CD4-positive, alpha-beta T cell (primary cell): ENCODE results near the gene CHRNB2. TPM values are rescaled to one million over a fixed set of nuclear protein-coding genes. Genes with fewer than 3 reads are reported as not detected.

ENCODE experiments used
- ATAC-seq: fragments of 200-7000 bp; cut with Tn5 transposase; one replicate; pipeline ENCODE4 v1.10.0; 2022; ENCODE audit warnings: mild to moderate bottlenecking; ENCODE audit not compliant: poor library complexity
- CTCF ChIA-PET: fragments of 350-600 bp; sonication (Branson Sonifier 250); formaldehyde crosslinking; loops from one replicate; lab custom pipeline; 2021; ENCODE audit warnings: antibody characterized with exemption, inconsistent platforms; lab: Charles Lee
- POLR2A ChIA-PET: fragments of 350-600 bp; sonication (Branson Sonifier 250); formaldehyde crosslinking; loops from one replicate; lab custom pipeline; 2021; ENCODE audit warnings: antibody characterized with exemption, inconsistent platforms; lab: Charles Lee
- DNase-seq, 14 experiments: peaks; one replicate each; pipeline ENCODE4 v3.0.0-alpha.2; 2013 to 2020; ENCODE audit warnings: mixed read lengths in 2 of 14
- H3K27ac ChIP-seq, 2 donors: one replicate each; pipeline versions ENCODE4 v1.5.1 to v1.7.0; 2013; ENCODE audit warnings: low read length in 2 of 2, low read depth in 1 of 2, mild to moderate bottlenecking in 1 of 2
- H3K27me3 ChIP-seq, 2 experiments: 1 replicate in 1 of 2; 2 replicates in 1 of 2; pipeline versions ENCODE4 v1.6.1 to v1.7.0; 2013; ENCODE audit warnings: low read length in 2 of 2, control low read depth in 1 of 2, mild to moderate bottlenecking in 1 of 2, moderate library complexity in 1 of 2; ENCODE audit not compliant: insufficient read depth in 2 of 2, control insufficient read depth in 1 of 2
- H3K36me3 ChIP-seq: one replicate; pipeline ENCODE4 v1.6.1; 2013; ENCODE audit warnings: low read length, control low read depth; ENCODE audit not compliant: insufficient read depth
- H3K4me1 ChIP-seq: one replicate; pipeline ENCODE4 v1.6.1; 2013; ENCODE audit warnings: low read length, control low read depth; ENCODE audit not compliant: insufficient read depth
- H3K4me3 ChIP-seq: one replicate; pipeline ENCODE4 v1.5.1; 2013; ENCODE audit warnings: mild to moderate bottlenecking, low read length, moderate library complexity
- H3K9me3 ChIP-seq, 2 experiments: 1 replicate in 1 of 2; 2 replicates in 1 of 2; pipeline versions ENCODE4 v1.6.1 to v1.7.0; 2013; ENCODE audit warnings: low read length in 2 of 2, mild to moderate bottlenecking in 2 of 2, control low read depth in 1 of 2, moderate library complexity in 1 of 2; ENCODE audit not compliant: control insufficient read depth in 1 of 2, insufficient read depth in 1 of 2
- H3K27ac Mint-ChIP-seq: one replicate; pipeline ENCODE4 v1.8.0; 2020; ENCODE audit warnings: mixed read lengths
- H3K27me3 Mint-ChIP-seq: one replicate; pipeline ENCODE4 v1.8.0; 2021; ENCODE audit warnings: mixed read lengths
- H3K36me3 Mint-ChIP-seq: one replicate; pipeline ENCODE4 v1.8.0; 2021; ENCODE audit warnings: low read depth, mixed read lengths
- H3K4me1 Mint-ChIP-seq: one replicate; pipeline ENCODE4 v1.8.0; 2021; ENCODE audit warnings: low read depth, mixed read lengths
- H3K4me3 Mint-ChIP-seq: one replicate; pipeline ENCODE4 v1.8.0; 2020; ENCODE audit warnings: mild to moderate bottlenecking, mixed read lengths
- H3K9me3 Mint-ChIP-seq: one replicate; pipeline ENCODE4 v1.8.0; 2020; ENCODE audit warnings: mixed read lengths
- CTCF ChIP-seq: fragments of 200-600 bp; IDR thresholded peaks from one replicate; pipeline ENCODE4 v1.8.0; 2022; ENCODE audit warnings: antibody characterized with exemption, mild to moderate bottlenecking
- intact Hi-C, 2 experiments: fragments of 100-400 bp; cut with DNase I in 1 of 2; cut with micrococcal nuclease in 1 of 2; formaldehyde crosslinking; loops; one replicate each; pipeline versions ENCODE4 v1.15.1 to v1.9.0; 2023 to 2025; cut with DNase I, micrococcal nuclease
- total RNA-seq, 174 experiments: library from RNA in 2 of 174; stranded (reverse) in 2 of 174; gene quantifications; one replicate each; pipeline ENCODE4 v1.2.3 and lab custom pipeline; 2021 to 2026

Gene CHRNB2
- total RNA-seq, 2 experiments from 2014 or later, result not detected

DNA sequence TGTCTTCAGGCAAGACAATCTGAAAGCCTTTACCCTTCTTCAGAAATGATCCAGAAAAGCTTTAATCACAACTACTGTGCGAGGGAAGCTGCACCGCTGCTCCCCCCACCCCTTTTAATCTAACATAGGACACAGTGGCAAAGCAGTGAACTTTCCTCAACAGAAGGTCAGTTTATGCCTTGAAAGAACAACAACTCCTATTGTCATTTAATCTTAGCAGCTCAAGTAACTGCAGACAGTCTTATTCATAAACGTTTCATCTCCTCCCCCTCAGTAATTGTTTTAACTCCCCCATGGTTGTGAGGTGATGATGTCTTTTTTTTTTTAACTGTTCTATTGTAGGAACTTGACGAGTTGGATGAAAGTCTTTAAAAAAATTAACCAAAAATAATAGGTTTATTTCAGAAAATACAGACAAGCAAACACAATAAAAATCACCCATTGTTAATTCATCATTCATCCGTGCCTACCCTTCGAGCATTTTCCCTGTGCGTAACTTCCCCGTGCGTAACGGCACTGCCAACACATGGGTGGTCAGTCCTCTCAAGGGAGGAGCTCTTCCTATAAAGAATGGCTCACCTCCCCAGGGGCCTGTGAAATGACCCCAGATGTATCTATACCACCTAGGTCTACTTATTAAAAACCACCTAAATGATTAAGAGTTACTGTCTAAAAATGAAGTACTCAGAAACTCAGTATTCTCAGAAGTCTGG is 43.7 kb downstream of the CHRNB2 start:
- peaks cover 70% of the 10 kb centered on the region for H3K4me1 Mint-ChIP-seq
- Histone ChIP-seq H3K36me3 (no peaks in the 10 kb centered on the region), H3K9me3 (no peaks in the 10 kb centered on the region), H3K4me1 (peaks cover 27% of the 10 kb centered on the region), H3K27ac (no peak overlapping the region), H3K27me3 (no peaks in the 10 kb centered on the region), H3K4me3 (no peak overlapping the region)
- POLR2A ChIA-PET, result interaction anchor here (5.2 kb wide), 1 partner anchor 16 kb away, joined by 53 read pairs; no protein-coding TSS in a partner anchor
- H3K9me3 Mint-ChIP-seq, result no peaks in the 10 kb centered on the region
- peak overlapping the region; percentile 93 for H3K27ac Mint-ChIP-seq
- peaks cover 27% of the 10 kb centered on the region for H3K36me3 Mint-ChIP-seq
- intact Hi-C loops, result loop anchor here in 1 of 2 experiments (1.0 kb wide), 1 partner anchor 55 kb away; no protein-coding TSS in a partner anchor
- ATAC-seq, result no peak
- DNase-seq, result no peak
- TF ChIP-seq CTCF, result no peak
- no peaks in the 10 kb centered on the region for H3K27me3 Mint-ChIP-seq
- H3K4me3 Mint-ChIP-seq, result no peak overlapping the region
- CTCF ChIA-PET, result interaction anchor here (0.9 kb wide), 1 partner anchor 10 kb away, joined by 4 read pairs; no protein-coding TSS in a partner anchor

DNA sequence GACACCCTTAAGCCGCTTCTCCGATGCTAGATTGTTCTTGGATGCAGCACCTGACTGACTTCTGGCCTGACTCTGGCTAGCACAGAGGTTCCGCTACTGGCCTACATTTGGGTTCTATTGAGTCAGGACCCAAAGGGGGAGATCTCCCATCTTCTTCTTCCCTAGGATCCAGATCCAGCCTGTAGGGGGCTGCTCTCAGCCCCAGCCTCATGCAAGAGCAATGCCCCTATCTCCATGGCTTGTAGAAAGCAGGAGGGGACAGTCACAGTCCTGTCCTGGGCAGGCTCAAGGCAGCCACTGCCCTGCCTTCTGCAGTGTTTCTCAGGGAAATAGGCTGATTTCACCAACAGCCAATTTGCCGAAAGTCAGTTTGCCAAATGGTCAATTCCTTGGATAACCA is 46.7 kb downstream of the CHRNB2 start:
- CTCF ChIA-PET, result interaction anchor here (0.7 kb wide), 1 partner anchor 409 kb away, joined by 3 read pairs; no protein-coding TSS in a partner anchor
- TF ChIP-seq CTCF, result no peak
- H3K4me1 Mint-ChIP-seq, result peaks cover 61% of the 10 kb centered on the region

GRCh38 chr1:154614901-154615300 is 47.3 kb downstream of the CHRNB2 start:
- peaks cover 60% of the 10 kb centered on the region for H3K4me1 Mint-ChIP-seq
- peaks cover 26% of the 10 kb centered on the region for H3K36me3 Mint-ChIP-seq
- H3K9me3 ChIP-seq, result no peaks in the 10 kb centered on the region
- ChIA-PET POLR2A (interaction anchor here (1.7 kb wide), 1 partner anchor 8 kb away, joined by 4 read pairs; no protein-coding TSS in a partner anchor), CTCF (no interaction called here)
- DNase-seq (no peak), ATAC-seq (no peak)
- no peaks in the 10 kb centered on the region for H3K27me3 Mint-ChIP-seq
- no peak overlapping the region for H3K4me3 Mint-ChIP-seq
- no peak overlapping the region for H3K27ac ChIP-seq
- intact Hi-C loops, result no loop called here
- H3K4me3 ChIP-seq, result no peak overlapping the region
- H3K36me3 ChIP-seq, result peaks cover 10% of the 10 kb centered on the region
- H3K27ac Mint-ChIP-seq, result peak overlapping the region; percentile 59
- H3K27me3 ChIP-seq, result no peaks in the 10 kb centered on the region
- no peaks in the 10 kb centered on the region for H3K9me3 Mint-ChIP-seq
- peaks cover 10% of the 10 kb centered on the region for H3K4me1 ChIP-seq
- no peak for TF ChIP-seq CTCF

More for the DNA sequence above, 46.7 kb downstream of the CHRNB2 start:
- peaks cover 16% of the 10 kb centered on the region for H3K4me1 ChIP-seq
- Mint-ChIP-seq H3K27ac (peak overlapping the region; percentile 59), H3K9me3 (no peaks in the 10 kb centered on the region), H3K36me3 (peaks cover 20% of the 10 kb centered on the region), H3K27me3 (no peaks in the 10 kb centered on the region), H3K4me3 (no peak overlapping the region)
- ATAC-seq (no peak), DNase-seq (no peak)
- no peaks in the 10 kb centered on the region for H3K27me3 ChIP-seq
- no peak overlapping the region for H3K27ac ChIP-seq
- H3K4me3 ChIP-seq, result no peak overlapping the region
- POLR2A ChIA-PET, result no interaction called here
- intact Hi-C loops, result no loop called here
- H3K36me3 ChIP-seq, result peaks cover 9% of the 10 kb centered on the region
- no peaks in the 10 kb centered on the region for H3K9me3 ChIP-seq
